K562 (cell line): ENCODE data around the gene NOSIP. TPM values are rescaled to one million over a fixed set of nuclear protein-coding genes. Genes with fewer than 3 reads are reported as not detected.

Source experiments
- ARID2 ChIP-seq: fragments of 450-650 bp; IDR thresholded peaks from 2 replicates; pipeline ENCODE4 v1.6.1; 2017; ENCODE audit warnings: antibody characterized with exemption, mild to moderate bottlenecking
- CC2D1A ChIP-seq: fragments of 450-650 bp; IDR thresholded peaks from 2 replicates; pipeline ENCODE4 v1.6.1; 2017; ENCODE audit warnings: mild to moderate bottlenecking
- FOXP4 ChIP-seq: sonication (generic); formaldehyde crosslinking; IDR thresholded peaks from 2 replicates; pipeline ENCODE4 v1.8.0; 2022; ENCODE audit warnings: mild to moderate bottlenecking, missing genetic modification reagents, borderline replicate concordance
- GTF2E2 ChIP-seq: fragments of 200-800 bp; sonication (Bioruptor generic); IDR thresholded peaks from 2 replicates; pipeline ENCODE4 v1.6.1; 2016; ENCODE audit warnings: missing genetic modification characterization, missing compliant biosample characterization
- HCFC1 ChIP-seq: IDR thresholded peaks from 2 replicates; pipeline ENCODE4 v1.6.1; 2012; ENCODE audit warnings: low read depth, low read length, improper control_type of control experiment
- KDM5B ChIP-seq: fragments of 200-600 bp; sonication (generic); IDR thresholded peaks from 2 replicates; pipeline ENCODE4 v1.6.1; 2012; ENCODE audit warnings: low read depth, mild to moderate bottlenecking, moderate library complexity, low read length, control low read depth, inconsistent platforms; ENCODE audit not compliant: insufficient replicate concordance
- LARP7 ChIP-seq: fragments of 450-650 bp; IDR thresholded peaks from 2 replicates; pipeline ENCODE4 v1.6.1; 2016
- POLR2G ChIP-seq: fragments of 200-400 bp; formaldehyde crosslinking; IDR thresholded peaks from 2 replicates; pipeline ENCODE4 v1.6.1; 2017; ENCODE audit warnings: low read depth, mild to moderate bottlenecking, antibody characterized with exemption, low read length, moderate library complexity
- PREB ChIP-seq: sonication (generic); formaldehyde crosslinking; IDR thresholded peaks from 2 replicates; pipeline ENCODE4 v1.8.1; 2023; ENCODE audit warnings: mild to moderate bottlenecking, missing genetic modification reagents
- RBM34 ChIP-seq: fragments of 200-400 bp; formaldehyde crosslinking; IDR thresholded peaks from 2 replicates; pipeline ENCODE4 v1.6.1; 2018; ENCODE audit warnings: low read length, borderline replicate concordance; ENCODE audit not compliant: insufficient read depth
- RUNX1 ChIP-seq: sonication (generic); IDR thresholded peaks from 2 replicates; pipeline ENCODE4 v1.6.1; 2016; ENCODE audit warnings: antibody characterized with exemption, low read depth
- TAF9B ChIP-seq: fragments of 450-650 bp; IDR thresholded peaks from 2 replicates; pipeline ENCODE4 v1.6.1; 2018; ENCODE audit warnings: mild to moderate bottlenecking; ENCODE audit not compliant: partially characterized antibody
- TCF3 ChIP-seq: sonication (generic); formaldehyde crosslinking; IDR thresholded peaks from 2 replicates; pipeline ENCODE4 v1.4.0; 2020; ENCODE audit warnings: mild to moderate bottlenecking, missing genetic modification reagents
- TGIF2 ChIP-seq: sonication (generic); formaldehyde crosslinking; IDR thresholded peaks from 2 replicates; pipeline ENCODE4 v1.8.1; 2022; ENCODE audit warnings: mild to moderate bottlenecking, missing genetic modification reagents, moderate library complexity
- TRIM28 ChIP-seq: fragments of 450-650 bp; IDR thresholded peaks from 2 replicates; pipeline ENCODE4 v1.6.1; 2017
- ZNF57 ChIP-seq: fragments of 450-650 bp; formaldehyde crosslinking; IDR thresholded peaks from 2 replicates; pipeline ENCODE4 v1.4.0; 2020; ENCODE audit warnings: mild to moderate bottlenecking, moderate library complexity
- ZNF79 ChIP-seq: fragments of 250-450 bp; sonication (Bioruptor Pico); IDR thresholded peaks from 2 replicates; pipeline ENCODE4 v1.4.0; 2020; ENCODE audit warnings: low read depth, mild to moderate bottlenecking, moderate library complexity
- polyA plus RNA-seq, 8 experiments: library from polyadenylated mRNA; depleted of rRNA in 4 of 8; stranded (reverse) in 5 of 8; unstranded in 3 of 8; fragments of >200 nt; fragmentation: Nextera tagmentation in 2 of 8; fragmentation: Illumina TruSeq in 1 of 8; extraction: Ambion mirVana in 2 of 8; extraction: Trizol in 1 of 8; gene quantifications; 2 replicates each; pipeline versions ENCODE4 v1.2.1 to v1.2.3, GENCODE V29; 2011 to 2014; ENCODE audit warnings: inconsistent platforms in 1 of 8, missing spikeins in 1 of 8
- total RNA-seq, 7 experiments: library from RNA; depleted of rRNA in 6 of 7; stranded (reverse); fragments of >200 nt in 6 of 7; fragmentation: Illumina TruSeq in 2 of 7; extraction: Trizol in 2 of 7; gene quantifications; 2 replicates each; pipeline versions ENCODE4 v1.2.1 to v1.2.3, GENCODE V29; 2011 to 2021; ENCODE audit warnings: low replicate concordance in 1 of 7
- TF ChIP-seq, protein P1 (sequence below): fragments of 450-650 bp; conservative IDR thresholded peaks from 2 replicates; pipeline ENCODE4 v1.6.1; 2016; ENCODE audit warnings: missing genetic modification characterization, low read depth, mild to moderate bottlenecking, control low read depth, missing compliant biosample characterization
- TF ChIP-seq, protein P2 (sequence below): sonication (generic); formaldehyde crosslinking; IDR thresholded peaks from 2 replicates; pipeline ENCODE4 v1.8.1; 2023; ENCODE audit warnings: mild to moderate bottlenecking, missing genetic modification reagents, moderate library complexity
- TF ChIP-seq, protein P3 (sequence below), 2 experiments: fragments of 450-650 bp in 1 of 2; sonication (generic) in 1 of 2; formaldehyde crosslinking in 1 of 2; IDR thresholded peaks in 1 of 2; conservative IDR thresholded peaks in 1 of 2; 2 replicates each; pipeline versions ENCODE4 v1.6.1 to v1.8.1; 2016 to 2023; ENCODE audit warnings: mild to moderate bottlenecking in 2 of 2, moderate library complexity in 2 of 2, inconsistent platforms in 1 of 2, missing genetic modification reagents in 1 of 2

NOSIP gene
- total and polyA plus RNA-seq, 9 of the 15 experiments (the other 6 are each of a cell fraction or from before 2014, with no cell fraction given), result 14.4 to 153 (median 79.9) TPM

GRCh38 chr19:49533551-49534488 lies 46.5 kb downstream of the NOSIP start (continued):
- TF ChIP-seq, protein P1, sequence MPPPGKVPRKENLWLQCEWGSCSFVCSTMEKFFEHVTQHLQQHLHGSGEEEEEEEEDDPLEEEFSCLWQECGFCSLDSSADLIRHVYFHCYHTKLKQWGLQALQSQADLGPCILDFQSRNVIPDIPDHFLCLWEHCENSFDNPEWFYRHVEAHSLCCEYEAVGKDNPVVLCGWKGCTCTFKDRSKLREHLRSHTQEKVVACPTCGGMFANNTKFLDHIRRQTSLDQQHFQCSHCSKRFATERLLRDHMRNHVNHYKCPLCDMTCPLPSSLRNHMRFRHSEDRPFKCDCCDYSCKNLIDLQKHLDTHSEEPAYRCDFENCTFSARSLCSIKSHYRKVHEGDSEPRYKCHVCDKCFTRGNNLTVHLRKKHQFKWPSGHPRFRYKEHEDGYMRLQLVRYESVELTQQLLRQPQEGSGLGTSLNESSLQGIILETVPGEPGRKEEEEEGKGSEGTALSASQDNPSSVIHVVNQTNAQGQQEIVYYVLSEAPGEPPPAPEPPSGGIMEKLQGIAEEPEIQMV (tag), result peak; percentile 92
- TF ChIP-seq ARID2, result no peak
- TF ChIP-seq RUNX1, result peak; percentile 62; the same call in 1 of the 2 replicates
- peak; percentile 80; the same call in 1 of the 2 replicates for TF ChIP-seq FOXP4 (CRISPR knock-in tag)
- TF ChIP-seq ZNF57 (CRISPR knock-in tag), result no peak
- TF ChIP-seq, protein P2, sequence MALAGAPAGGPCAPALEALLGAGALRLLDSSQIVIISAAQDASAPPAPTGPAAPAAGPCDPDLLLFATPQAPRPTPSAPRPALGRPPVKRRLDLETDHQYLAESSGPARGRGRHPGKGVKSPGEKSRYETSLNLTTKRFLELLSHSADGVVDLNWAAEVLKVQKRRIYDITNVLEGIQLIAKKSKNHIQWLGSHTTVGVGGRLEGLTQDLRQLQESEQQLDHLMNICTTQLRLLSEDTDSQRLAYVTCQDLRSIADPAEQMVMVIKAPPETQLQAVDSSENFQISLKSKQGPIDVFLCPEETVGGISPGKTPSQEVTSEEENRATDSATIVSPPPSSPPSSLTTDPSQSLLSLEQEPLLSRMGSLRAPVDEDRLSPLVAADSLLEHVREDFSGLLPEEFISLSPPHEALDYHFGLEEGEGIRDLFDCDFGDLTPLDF (CRISPR knock-in tag), result no peak
- no peak for TF ChIP-seq ZNF79 (CRISPR knock-in tag)
- TF ChIP-seq TCF3 (CRISPR knock-in tag), result no peak
- no peak for TF ChIP-seq PREB (CRISPR knock-in tag)
- TF ChIP-seq RBM34, result no peak
- TF ChIP-seq HCFC1, result 0 out of 2 replicates have a peak, but pooled peaks have one; percentile 12
- no peak for TF ChIP-seq GTF2E2 (tag)
- TF ChIP-seq KDM5B, result no peak
- TF ChIP-seq TRIM28, result no peak
- no peak for TF ChIP-seq TGIF2
- no peak for TF ChIP-seq CC2D1A
- TF ChIP-seq, protein P3, sequence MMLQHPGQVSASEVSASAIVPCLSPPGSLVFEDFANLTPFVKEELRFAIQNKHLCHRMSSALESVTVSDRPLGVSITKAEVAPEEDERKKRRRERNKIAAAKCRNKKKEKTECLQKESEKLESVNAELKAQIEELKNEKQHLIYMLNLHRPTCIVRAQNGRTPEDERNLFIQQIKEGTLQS (IDR thresholded peaks at IDR 0.05), result no peak
- TF ChIP-seq, protein P3 (CRISPR knock-in tag; conservative IDR thresholded peaks at IDR 0.05), result no peak
- TF ChIP-seq LARP7, result no peak
- peak; percentile 68 for TF ChIP-seq POLR2G
- TF ChIP-seq TAF9B, result no peak
